Activated T-cell treated with anti-CD3 and anti-CD28 coated beads, Interleukin-2, amount 50 U/mL, for 24 hours (primary cell): ENCODE measurements around the gene SHCBP1L.
"Not testable (repeated sequence)": the region's sequence is repeated elsewhere in the genome, so short reads cannot be mapped to it uniquely, and the experiment has no call there.

ENCODE experiments used
- DNase-seq: peaks from one replicate; pipeline ENCODE4 v3.0.0-alpha.2; 2020
- H3K27ac Mint-ChIP-seq: 2 replicates; pipeline ENCODE4 v1.8.0; 2020; ENCODE audit warnings: mild to moderate bottlenecking, mixed read lengths
- H3K27me3 Mint-ChIP-seq: 2 replicates; pipeline ENCODE4 v1.8.0; 2020; ENCODE audit warnings: mixed read lengths
- H3K36me3 Mint-ChIP-seq: 2 replicates; pipeline ENCODE4 v1.8.0; 2020; ENCODE audit warnings: low read depth, mixed read lengths
- H3K4me1 Mint-ChIP-seq: 2 replicates; pipeline ENCODE4 v1.8.0; 2020; ENCODE audit warnings: low read depth, mixed read lengths
- H3K4me3 Mint-ChIP-seq: 2 replicates; pipeline ENCODE4 v1.8.0; 2020; ENCODE audit warnings: mild to moderate bottlenecking, moderate library complexity, mixed read lengths
- H3K9me3 Mint-ChIP-seq: 2 replicates; pipeline ENCODE4 v1.8.0; 2020; ENCODE audit warnings: mixed read lengths

Gene SHCBP1L

GRCh38 chr1:182972829-182973228, 19.9 kb upstream of the SHCBP1L start:
- no peaks in the 10 kb centered on the region for H3K36me3 Mint-ChIP-seq
- no peak overlapping the region for H3K4me3 Mint-ChIP-seq
- H3K27ac Mint-ChIP-seq, result no peak overlapping the region
- no peak for DNase-seq
- no peaks in the 10 kb centered on the region for H3K9me3 Mint-ChIP-seq
- H3K4me1 Mint-ChIP-seq, result no peaks in the 10 kb centered on the region
- peaks cover 19% of the 10 kb centered on the region for H3K27me3 Mint-ChIP-seq

DNA sequence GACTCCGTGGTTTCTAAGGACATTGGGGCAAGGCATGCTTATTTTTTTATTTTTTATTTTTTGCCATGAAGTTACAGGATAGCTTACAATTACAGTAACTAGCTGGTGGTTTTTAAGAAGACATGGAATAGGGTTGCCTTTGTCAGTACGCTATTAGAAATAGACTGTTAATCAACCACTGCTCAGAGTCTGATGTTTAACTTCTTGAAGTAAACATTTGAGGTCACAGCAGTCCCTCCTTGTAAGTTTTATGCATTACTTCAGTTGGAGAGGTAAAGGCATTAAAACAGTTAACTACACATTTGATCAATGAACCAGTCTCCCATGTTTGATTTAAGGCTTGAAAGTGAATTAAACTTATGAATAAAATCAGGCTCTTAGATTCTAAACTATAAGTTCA, 19.3 kb upstream of the SHCBP1L start:
- no peak overlapping the region for H3K4me3 Mint-ChIP-seq
- H3K27ac Mint-ChIP-seq, result no peak overlapping the region
- H3K9me3 Mint-ChIP-seq, result no peaks in the 10 kb centered on the region
- DNase-seq, result no peak
- no peaks in the 10 kb centered on the region for H3K36me3 Mint-ChIP-seq
- no peaks in the 10 kb centered on the region for H3K4me1 Mint-ChIP-seq
- peaks cover 19% of the 10 kb centered on the region for H3K27me3 Mint-ChIP-seq

DNA sequence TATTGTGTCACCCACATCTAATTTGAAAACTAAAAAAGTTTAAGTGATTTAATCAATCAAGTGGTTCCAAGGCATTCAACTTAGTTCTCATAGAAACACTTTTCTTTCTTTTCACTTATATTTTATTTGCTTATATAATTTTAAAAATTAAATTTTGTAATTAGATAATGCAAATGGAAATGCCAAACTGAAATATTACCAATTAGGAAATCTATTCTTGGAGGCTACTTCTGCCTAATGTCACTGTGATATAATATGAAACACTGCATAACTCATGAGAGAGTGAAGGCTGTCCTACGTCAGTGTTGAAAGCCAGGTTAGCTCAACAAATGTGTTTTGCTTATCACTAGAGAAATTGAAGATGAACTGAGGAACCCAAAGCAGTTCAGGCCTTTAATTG, 18.3 kb upstream of the SHCBP1L start:
- no peaks in the 10 kb centered on the region for H3K9me3 Mint-ChIP-seq
- H3K4me1 Mint-ChIP-seq, result no peaks in the 10 kb centered on the region
- peaks cover 18% of the 10 kb centered on the region for H3K27me3 Mint-ChIP-seq
- no peak overlapping the region for H3K4me3 Mint-ChIP-seq
- DNase-seq, result no peak
- no peak overlapping the region for H3K27ac Mint-ChIP-seq
- no peaks in the 10 kb centered on the region for H3K36me3 Mint-ChIP-seq

DNA sequence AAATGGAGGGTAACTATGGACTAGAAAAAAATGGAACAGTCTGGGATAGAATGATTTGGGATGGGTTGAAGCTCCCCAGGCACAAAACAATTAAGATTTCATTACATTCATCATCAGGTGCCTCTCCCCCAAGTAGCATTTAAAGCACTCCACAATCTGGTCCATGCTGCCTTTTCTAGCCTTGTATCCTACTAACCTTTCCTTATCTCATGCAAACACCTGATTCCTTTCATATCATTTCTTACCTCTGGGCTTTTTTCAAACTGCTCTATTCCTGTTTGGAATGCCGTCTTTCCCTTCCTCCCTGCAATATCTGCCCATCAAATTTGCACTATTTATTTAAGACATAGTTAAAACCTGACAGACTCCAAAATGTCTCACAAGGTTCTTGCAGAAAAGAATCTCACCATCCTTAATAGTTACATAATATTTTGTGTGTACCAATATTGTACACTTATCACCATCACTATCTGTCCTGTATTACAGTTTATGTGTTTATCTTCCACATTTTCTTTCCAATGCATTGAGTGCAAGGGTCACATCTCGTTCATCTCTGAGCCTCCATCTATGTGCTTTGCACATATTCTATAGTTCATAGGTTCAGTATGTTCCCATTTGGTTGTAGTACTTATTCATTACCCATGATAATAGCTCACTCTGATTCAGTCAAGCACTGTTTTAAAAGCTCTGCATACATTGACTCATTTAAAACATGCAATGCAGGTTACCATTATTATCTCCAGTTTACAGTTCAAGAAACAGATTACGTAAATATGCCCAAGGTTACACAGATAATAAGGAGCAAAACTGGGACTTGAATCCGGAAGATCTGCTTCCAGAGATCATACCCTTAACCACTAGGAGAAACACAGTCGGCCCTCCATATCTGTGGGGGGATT, 16.1 kb upstream of the SHCBP1L start:
- peaks cover 18% of the 10 kb centered on the region for H3K27me3 Mint-ChIP-seq
- H3K9me3 Mint-ChIP-seq, result no peaks in the 10 kb centered on the region

GRCh38 chr1:182968151-182968741, 15.3 kb upstream of the SHCBP1L start:
- no peaks in the 10 kb centered on the region for H3K4me1 Mint-ChIP-seq
- H3K4me3 Mint-ChIP-seq, result no peak overlapping the region
- no peaks in the 10 kb centered on the region for H3K36me3 Mint-ChIP-seq
- no peaks in the 10 kb centered on the region for H3K9me3 Mint-ChIP-seq
- peaks cover 16% of the 10 kb centered on the region for H3K27me3 Mint-ChIP-seq
- no peak overlapping the region for H3K27ac Mint-ChIP-seq
- no peak for DNase-seq

More for the DNA sequence above, 16.1 kb upstream of the SHCBP1L start:
- no peaks in the 10 kb centered on the region for H3K4me1 Mint-ChIP-seq
- no peak overlapping the region for H3K4me3 Mint-ChIP-seq
- no peaks in the 10 kb centered on the region for H3K36me3 Mint-ChIP-seq
- H3K27ac Mint-ChIP-seq, result no peak overlapping the region
- no peak for DNase-seq

- Mint-ChIP-seq H3K36me3 (no peaks in the 10 kb centered on the region), H3K4me3 (no peak overlapping the region), H3K4me1 (peaks cover 4% of the 10 kb centered on the region), H3K27ac (no peak overlapping the region), H3K9me3 (no peaks in the 10 kb centered on the region), H3K27me3 (peaks cover 15% of the 10 kb centered on the region)
- DNase-seq, result no peak
Measured at GRCh38 chr1:182965861-182966260, 12.9 kb upstream of the SHCBP1L start.

- no peaks in the 10 kb centered on the region for H3K9me3 Mint-ChIP-seq
- no peak for DNase-seq
- no peaks in the 10 kb centered on the region for H3K36me3 Mint-ChIP-seq
- no peak overlapping the region for H3K4me3 Mint-ChIP-seq
- no peak overlapping the region for H3K27ac Mint-ChIP-seq
- H3K27me3 Mint-ChIP-seq, result peaks cover 17% of the 10 kb centered on the region
- peaks cover 4% of the 10 kb centered on the region for H3K4me1 Mint-ChIP-seq
Measured at GRCh38 chr1:182965096-182965495, 12.1 kb upstream of the SHCBP1L start.

GRCh38 chr1:182962554-182963115, 9.7 kb upstream of the SHCBP1L start:
- no peaks in the 10 kb centered on the region for H3K36me3 Mint-ChIP-seq
- H3K27ac Mint-ChIP-seq, result no peak overlapping the region
- H3K4me3 Mint-ChIP-seq, result no peak overlapping the region
- H3K9me3 Mint-ChIP-seq, result no peaks in the 10 kb centered on the region
- peaks cover 4% of the 10 kb centered on the region for H3K4me1 Mint-ChIP-seq
- DNase-seq, result no peak
- peaks cover 12% of the 10 kb centered on the region for H3K27me3 Mint-ChIP-seq

DNA sequence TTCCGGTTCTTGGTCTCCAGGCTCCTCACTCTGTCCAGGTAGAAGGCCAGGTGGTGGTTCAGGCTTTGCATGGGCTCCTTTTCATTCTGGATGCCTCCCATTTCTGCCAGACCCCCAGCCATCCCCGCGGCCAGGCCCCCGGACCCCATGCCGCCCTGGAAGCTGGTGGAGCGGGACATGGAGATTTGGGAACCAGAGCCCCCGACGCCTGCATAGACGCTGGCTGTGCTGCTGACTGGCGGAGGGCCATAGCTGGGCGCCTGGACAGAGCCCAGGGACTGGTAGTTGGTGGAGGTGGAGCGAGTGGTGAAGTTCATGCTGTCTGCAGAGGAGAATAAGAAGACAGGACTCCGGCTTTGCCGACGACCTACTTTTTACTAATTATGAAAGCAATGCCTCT, 7.1 kb upstream of the SHCBP1L start:
- DNase-seq, result no peak
- no peak overlapping the region for H3K27ac Mint-ChIP-seq
- no peak overlapping the region for H3K4me3 Mint-ChIP-seq
- H3K4me1 Mint-ChIP-seq, result peaks cover 4% of the 10 kb centered on the region
- no peaks in the 10 kb centered on the region for H3K36me3 Mint-ChIP-seq
- no peaks in the 10 kb centered on the region for H3K9me3 Mint-ChIP-seq
- peaks cover 23% of the 10 kb centered on the region for H3K27me3 Mint-ChIP-seq

GRCh38 chr1:182957902-182958395, 5.0 kb upstream of the SHCBP1L start:
- Mint-ChIP-seq H3K36me3 (no peaks in the 10 kb centered on the region), H3K27me3 (peaks cover 33% of the 10 kb centered on the region), H3K4me3 (no peak overlapping the region), H3K27ac (no peak overlapping the region), H3K9me3 (no peaks in the 10 kb centered on the region), H3K4me1 (peaks cover 4% of the 10 kb centered on the region)
- no peak for DNase-seq

- Mint-ChIP-seq H3K27ac (no peak overlapping the region), H3K4me3 (no peak overlapping the region), H3K4me1 (peaks cover 4% of the 10 kb centered on the region), H3K9me3 (no peaks in the 10 kb centered on the region), H3K27me3 (peaks cover 35% of the 10 kb centered on the region), H3K36me3 (no peaks in the 10 kb centered on the region)
- no peak for DNase-seq
Measured at GRCh38 chr1:182956708-182957365, 3.9 kb upstream of the SHCBP1L start.

- no peak overlapping the region for H3K27ac Mint-ChIP-seq
- H3K4me1 Mint-ChIP-seq, result peaks cover 4% of the 10 kb centered on the region
- H3K27me3 Mint-ChIP-seq, result peaks cover 41% of the 10 kb centered on the region
- DNase-seq, result no peak
- H3K4me3 Mint-ChIP-seq, result no peak overlapping the region
- no peaks in the 10 kb centered on the region for H3K36me3 Mint-ChIP-seq
- H3K9me3 Mint-ChIP-seq, result no peaks in the 10 kb centered on the region
Measured at GRCh38 chr1:182955596-182956588, 2.9 kb upstream of the SHCBP1L start.

DNA sequence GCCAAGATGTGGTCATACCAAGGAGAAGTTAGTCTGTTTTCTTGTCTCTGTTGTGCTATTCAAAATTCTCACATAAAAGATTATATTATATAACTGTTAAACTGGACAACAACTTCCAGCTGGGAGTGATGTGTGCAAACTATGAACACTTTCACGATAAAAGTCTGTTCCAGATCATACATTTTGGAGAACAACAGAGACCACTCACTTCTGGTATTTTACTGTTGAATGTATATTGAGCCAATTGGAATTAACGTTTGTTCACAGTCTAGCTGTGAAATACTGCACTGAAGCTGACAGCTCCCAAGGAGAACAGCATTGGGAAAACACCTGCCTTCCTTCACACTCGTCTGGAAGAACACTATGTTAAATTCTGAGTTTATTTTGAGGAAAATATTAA, 860 bp upstream of the SHCBP1L start:
- Mint-ChIP-seq H3K27me3 (peaks cover 37% of the 10 kb centered on the region), H3K4me3 (no peak overlapping the region), H3K4me1 (peaks cover 4% of the 10 kb centered on the region), H3K36me3 (no peaks in the 10 kb centered on the region), H3K27ac (no peak overlapping the region), H3K9me3 (no peaks in the 10 kb centered on the region)
- no peak for DNase-seq

DNA sequence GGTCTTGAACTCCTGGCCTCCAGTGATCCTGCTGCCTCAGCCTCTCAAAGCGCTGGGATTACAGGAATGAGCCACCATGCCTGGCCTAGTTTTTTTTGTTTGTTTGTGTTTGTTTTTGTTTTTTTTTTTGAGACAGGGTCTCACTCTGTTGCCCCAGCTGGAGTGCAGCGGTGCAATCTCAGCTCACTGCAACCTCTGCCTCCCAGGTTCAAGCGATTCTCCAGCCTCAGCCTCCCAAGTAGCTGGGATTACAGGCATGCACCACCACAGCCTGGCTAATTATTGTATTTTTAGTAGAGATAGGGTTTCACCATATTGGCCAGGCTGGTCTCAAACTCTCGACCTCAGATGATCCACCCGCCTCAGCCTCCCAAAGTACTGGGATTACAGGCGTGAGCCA, 9.6 kb downstream of the SHCBP1L start:
- DNase-seq, H3K9me3 Mint-ChIP-seq, H3K4me1 Mint-ChIP-seq, H3K36me3 Mint-ChIP-seq, H3K4me3 Mint-ChIP-seq, H3K27ac Mint-ChIP-seq: not testable (repeated sequence)
- H3K27me3 Mint-ChIP-seq, result peaks cover 26% of the 10 kb centered on the region
